ENCODE data around the gene LYPD8.

LYPD8 gene

GRCh38 chr1:248756636-248757035 lies 1.1 kb upstream of the LYPD8 start:
- no peak for DNase-seq

- DNase-seq = no peak
Measured at GRCh38 chr1:248756151-248756550, 592 bp upstream of the LYPD8 start.

DNA sequence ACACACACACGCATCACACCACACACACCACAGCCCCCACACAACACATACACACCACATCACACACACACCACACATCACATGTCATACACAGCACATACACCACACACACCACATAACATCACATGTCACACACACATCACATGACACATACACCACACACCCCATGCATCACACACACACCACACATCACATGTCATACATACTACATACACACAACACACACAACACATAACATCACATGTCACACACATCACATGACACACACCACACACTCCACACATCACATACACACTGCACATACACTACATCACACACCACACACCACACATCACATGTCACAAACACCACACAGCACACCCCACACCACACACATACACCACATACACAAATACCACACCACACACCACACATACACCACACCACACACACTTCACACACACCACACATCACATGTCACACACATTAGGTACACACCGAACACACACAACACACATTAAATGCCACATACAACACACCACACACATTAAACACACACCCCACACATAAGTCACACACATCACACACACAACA lies 1.8 kb downstream of the LYPD8 start:
- no peak for DNase-seq

GRCh38 chr1:248753029-248753594 lies 2.4 kb downstream of the LYPD8 start:
- DNase-seq = no peak

DNA sequence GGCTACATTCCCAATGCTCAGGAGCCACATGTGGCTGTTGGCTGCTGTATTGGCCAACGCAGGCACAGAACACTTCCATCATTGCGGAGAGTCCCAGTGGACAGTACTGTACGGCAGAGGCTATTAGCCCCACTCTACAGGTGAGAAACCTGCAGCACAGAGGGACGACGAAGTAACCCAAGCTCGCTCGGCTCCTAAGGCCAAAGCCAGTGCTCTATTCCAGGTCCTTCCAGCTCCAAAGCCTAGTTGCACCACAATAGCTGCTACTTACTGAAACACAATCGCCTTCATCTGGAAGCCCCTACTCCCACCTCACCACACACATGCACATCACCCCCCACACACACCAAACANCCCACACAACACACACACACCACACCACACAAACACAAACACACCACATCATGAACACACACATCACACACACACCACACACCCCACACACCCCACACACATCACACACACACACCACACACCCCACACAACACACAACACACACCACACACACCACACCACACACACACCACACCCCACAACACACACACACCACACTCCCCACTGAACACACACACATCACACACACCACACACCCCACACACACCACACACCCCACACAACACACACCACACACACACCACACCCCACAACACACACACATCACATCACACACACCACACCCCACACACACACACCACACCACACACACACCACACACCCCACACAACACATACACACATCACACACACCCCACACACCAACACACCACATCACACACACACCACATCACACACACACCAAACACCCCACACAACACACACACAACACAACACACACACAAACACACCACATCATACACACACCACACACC lies 3.2 kb downstream of the LYPD8 start:
- DNase-seq = no peak

DNA sequence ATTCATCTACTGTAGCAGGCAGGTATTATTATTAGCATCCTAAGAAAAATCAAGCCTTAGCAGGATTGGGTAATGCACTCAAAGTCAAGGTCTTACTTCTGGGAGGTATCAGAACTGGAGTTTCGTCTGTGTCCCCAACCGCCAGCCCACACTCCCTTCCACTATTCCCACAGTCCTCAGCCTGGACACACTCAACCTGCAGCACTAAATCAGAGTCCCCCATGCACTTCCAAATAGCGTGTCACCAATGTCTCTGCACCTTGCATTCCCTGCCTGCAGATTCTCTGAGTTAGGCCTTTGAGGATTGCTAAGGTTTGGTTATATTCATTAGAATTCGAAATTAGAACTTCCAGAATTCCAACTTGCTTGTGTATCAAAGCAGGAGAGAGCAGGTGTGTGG lies 3.9 kb downstream of the LYPD8 start:
- no peak for DNase-seq

DNA sequence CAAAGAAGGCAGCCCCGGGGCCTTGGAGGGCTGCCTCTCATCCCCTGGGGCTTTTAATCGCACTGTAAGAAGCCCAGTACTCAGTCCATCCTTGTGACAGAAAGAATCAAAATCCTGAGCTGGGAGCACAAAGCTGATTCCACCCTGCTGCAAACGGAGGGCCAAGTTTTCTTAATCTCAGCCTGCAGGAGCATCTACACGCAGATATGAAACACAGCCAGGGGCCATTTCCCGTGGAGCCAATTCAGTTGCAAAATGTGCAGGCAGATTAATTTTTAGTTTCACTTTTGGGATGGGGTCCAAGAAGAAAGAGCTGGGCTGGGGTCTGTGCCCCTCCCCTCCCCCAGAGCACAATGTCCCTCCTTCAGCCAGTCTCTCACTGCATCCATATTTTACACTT lies 4.4 kb downstream of the LYPD8 start:
- no peak for DNase-seq

- no peak for DNase-seq
Measured at GRCh38 chr1:248750496-248750895, 5.1 kb downstream of the LYPD8 start.

GRCh38 chr1:248748211-248748610 lies 7.3 kb downstream of the LYPD8 start:
- no peak for DNase-seq

DNA sequence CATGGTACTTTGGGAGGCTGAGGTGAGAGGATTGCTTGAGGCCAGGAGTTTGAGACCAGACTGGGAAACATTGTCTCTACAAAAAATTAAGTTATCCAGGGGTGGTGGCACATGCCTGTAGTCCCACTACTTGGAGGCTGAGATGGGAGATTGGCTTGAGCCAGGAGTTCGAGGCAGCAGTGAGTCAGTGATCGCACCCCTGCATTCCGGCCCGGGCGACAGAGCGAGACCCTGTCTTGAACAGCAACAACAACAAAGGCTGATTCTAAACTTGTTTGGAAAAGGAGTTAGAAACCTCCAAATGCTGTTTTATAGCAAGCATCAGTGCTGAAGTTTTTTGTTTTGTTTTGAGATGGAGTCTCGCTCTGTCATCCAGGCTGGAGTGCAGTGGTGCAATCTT lies 14.7 kb downstream of the LYPD8 start:
- no peak for DNase-seq

DNA sequence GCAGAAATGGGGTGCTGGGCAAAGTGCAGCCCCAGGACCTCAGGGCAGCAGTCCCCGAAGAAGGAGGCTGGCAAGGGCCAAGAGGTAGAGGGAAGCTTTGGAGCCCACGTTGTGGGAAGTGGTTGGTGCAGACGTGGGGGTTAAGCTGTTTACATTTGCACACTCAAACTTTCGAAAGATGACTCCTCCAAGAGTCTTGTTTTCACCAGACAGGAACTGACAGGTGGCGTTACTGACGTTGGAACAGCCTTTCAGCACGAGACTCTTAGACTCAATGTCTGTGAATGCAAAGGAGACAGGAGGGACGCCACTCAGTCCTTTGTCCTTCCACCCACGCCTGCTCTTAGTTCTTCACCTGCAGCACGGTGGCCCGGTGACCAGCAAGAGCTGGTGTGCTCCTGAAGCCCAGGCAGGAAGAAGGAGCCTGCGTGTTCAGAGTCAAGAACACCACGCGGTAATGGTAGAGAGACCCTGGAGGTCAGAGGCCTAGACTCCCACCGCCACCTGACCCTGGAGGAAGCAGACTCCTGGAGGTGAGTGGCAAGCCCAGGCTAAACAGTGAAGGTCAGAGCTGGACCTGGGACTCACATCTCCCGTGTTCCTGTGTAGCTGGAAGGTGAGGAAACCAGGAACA lies 15.9 kb downstream of the LYPD8 start:
- DNase-seq = no peak

DNA sequence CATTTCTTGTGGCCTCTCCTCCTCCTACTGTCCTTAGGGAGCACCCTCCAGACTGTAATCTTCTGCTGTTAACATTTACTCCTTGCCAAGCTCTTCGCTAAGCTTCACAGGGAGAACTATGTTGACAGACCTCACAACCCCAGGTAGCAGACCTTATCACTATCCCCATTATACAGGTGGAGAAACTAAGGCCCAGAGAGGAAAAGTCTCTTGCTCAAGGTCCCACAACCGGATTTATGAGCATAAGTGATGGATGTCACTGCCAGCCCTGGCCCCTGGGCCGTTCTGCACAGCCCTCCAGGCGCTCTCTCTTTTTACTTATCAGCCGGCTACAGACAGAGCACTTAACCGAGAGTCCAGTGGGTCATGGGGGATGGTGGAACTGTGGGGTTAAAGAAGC lies 18.1 kb downstream of the LYPD8 start:
- no peak for DNase-seq

DNA sequence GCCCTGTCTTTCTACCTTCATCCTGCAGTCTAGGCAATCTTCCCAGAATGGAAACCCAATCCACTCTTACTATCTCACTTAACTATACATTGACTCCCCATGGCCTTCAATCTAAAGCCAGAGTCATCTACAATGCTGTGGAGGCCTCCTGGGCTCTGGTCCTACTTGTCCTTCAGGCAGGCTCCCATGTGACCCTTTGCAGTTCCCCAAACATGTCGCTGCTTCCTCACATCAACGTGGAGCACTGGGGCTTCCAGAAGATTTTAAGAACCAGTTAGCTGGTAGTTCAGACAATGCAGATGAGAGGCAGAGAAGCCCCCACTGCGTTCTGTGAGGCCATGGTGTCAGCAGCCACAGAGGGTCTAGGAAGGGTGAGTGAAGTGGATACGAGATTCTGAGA lies 18.6 kb downstream of the LYPD8 start:
- no peak for DNase-seq

- no peak for DNase-seq
Measured at GRCh38 chr1:248733566-248733965, 22.0 kb downstream of the LYPD8 start.

DNA sequence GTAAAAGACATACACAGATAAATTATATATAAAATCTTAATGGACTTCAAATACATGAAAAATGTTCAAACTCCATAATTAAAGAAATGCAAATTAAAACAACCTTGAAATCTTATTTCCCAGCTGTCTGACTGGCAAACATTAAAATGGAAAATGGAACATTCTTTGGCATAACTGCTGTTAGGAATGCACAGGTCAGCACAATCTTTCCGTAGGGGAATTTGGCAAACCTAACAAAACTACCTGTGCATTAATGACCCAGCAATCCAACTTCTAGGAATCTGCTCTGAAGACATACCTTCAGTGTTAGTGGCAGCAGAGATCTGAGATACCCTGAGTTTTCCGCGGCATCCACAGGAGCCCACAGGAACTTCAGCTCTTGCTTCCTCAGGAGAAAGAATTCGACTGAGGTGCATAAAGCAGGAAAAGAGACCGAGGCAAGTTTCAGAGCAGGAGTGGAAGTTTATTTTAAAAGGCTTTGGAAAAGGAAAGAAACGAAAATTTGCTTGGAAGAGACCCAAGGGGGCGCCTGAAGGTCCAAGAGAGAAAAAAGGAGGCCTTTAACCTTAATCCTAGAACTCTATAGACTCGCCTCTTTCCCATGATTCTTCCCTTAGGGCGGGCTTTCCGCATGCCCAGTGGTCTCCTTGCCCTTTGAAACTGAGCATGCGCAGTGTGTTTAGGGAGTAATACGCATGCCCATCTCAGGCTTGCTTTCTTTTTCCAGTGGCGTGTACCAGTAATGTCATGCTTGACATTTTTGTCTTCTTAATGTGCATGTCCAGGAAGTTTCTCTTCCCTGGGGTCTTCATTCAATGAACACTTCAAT lies 24.8 kb downstream of the LYPD8 start:
- DNase-seq = no peak

DNA sequence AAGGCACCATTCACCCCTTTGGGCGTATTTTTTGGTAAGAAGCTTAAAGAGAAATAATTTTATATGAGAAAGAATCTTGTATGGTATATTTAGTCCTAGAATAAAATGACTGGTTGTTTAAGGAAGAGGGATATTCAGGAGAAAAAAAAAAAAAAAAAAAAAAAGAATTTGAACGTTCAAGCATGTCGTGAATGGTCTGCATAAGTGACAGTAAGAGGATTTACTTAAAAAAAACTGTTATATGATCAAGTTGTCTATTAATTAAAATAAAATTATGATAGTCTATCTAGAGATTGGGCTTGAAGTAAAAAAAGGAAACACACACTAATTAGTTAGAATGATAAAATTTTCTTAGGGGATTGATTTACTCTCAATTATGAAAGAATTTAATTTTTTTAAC lies 41.3 kb downstream of the LYPD8 start:
- DNase-seq = no peak

DNA sequence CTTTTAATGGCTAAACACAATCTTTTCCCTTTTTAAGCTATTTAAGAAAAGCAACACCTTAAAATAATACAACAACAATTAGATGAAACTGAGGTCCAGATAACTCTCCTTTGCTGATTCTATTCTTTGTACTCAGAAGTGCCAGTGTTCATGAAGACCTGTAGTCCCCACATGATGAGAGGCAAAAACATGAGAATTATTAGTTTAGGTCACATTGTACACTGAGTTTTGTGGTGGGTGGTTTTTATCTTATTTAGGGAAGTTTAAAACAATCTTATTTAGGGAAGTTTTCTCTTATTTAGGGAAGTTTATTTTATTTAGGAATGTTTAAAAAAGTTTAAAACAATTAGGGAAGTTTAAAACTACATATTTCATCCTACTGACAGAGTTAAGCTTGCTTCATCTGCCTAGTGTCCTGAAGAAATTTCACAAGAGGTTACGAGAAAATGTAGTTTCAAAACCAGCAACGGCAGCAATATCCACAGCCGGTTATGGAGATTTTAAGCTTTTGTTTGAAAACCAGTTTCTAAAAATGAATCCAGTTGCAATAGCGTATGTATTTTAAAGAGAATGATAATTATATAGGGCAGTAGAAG lies 45.2 kb downstream of the LYPD8 start:
- DNase-seq = no peak

GRCh38 chr1:248704606-248705005 lies 51.0 kb downstream of the LYPD8 start:
- no peak for DNase-seq

DNA sequence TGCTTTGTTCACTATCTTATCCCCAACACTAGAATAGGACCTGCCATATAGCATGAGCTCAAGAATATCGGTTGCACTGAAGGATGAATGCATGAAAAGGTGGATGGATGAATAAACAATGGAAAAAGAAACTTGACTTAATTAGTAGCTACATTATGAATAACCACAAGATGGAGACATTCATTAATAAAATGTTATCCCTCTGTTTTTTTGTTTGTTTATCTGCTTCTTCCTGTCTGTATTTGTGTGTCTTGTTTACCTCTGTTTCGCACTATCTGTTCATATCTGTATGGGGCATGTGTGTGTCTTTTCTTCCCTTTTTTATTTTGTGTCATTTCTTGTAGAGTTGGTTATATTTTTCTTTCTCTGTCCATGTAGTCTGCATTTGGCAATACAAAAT lies 51.9 kb downstream of the LYPD8 start:
- DNase-seq = no peak

DNA sequence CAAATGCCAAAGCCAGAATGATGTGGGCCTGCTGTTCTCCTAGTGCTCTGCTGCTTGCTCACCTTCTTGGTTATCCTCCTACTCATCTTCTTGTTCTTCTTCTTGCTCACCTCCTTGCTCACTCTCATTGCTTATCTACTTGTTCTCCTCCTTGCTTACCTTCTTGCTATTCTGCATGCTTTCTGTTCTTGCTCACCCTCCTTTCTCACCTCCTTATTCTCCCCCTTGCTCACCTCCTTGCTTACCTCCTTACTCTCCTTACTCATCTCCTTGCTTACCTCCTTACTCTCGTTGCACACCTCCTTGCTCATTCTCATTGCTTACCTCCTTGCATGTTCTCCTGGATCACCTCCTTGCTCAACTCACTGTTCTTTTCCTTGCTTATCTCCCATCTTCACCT lies 52.8 kb downstream of the LYPD8 start, which contains the start of gene OR14I1:
OR14I1 (minus strand) TSS at position 53 of the 400 bp plus-strand sequence.
- no peak for DNase-seq

- DNase-seq = no peak
Measured at GRCh38 chr1:248699099-248699498, 56.5 kb downstream of the LYPD8 start.

DNA sequence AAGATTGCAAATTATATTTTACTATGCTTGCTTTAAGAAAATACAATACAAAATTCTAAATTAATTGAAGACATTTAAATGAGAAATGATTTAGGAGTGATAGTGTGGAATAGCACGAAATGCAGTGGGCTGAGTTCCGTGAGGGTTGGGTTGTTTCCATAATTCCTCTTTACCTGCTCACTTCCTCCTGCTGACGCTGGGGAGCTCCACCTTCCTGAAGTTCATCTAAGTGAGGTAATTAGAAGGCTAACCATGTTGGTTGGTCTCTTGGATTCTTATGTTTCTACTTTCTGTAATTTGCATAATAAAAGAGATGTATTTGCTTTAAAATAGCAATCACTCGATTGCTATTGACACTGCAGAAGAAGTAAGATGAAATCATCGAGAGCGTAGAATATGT lies 57.7 kb downstream of the LYPD8 start:
- no peak for DNase-seq

DNA sequence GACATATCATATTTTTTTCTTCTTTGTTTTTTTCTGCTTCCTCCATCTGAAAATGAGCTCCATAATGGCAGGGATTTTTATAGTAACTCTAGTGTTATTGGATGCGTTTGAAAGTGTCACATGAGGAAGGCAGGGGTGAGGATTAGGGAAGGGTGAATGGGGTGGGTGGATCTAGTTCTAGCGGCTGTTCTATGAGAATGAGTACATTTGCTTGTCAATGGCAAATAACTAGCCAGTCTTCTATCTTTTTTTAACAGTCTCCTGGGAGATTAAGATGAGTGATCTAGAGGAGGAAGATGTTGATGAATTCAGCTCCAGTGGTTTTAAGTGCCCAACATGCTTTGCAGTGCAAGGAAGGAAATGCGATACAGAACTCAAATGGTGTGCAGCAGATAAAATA lies 58.8 kb downstream of the LYPD8 start:
- no peak for DNase-seq

Data from CD4-positive, alpha-beta T cell treated with Interleukin-17A for 1 hour (primary cell).